Pancreas (tissue), 10 donors: Measurements from ENCODE around the gene PTPN1. TPM values are rescaled to one million over a fixed set of nuclear protein-coding genes. Genes with fewer than 3 reads are reported as not detected.
A peak's percentile ranks its signal among the peaks of the same experiment; 100 is the strongest.

Source experiments
- ATAC-seq, 4 donors: fragments of 200-7000 bp; cut with Tn5 transposase; one replicate each; pipeline versions ENCODE4 v1.8.0 to v1.9.1; 2020; ENCODE audit warnings: mild to moderate bottlenecking in 4 of 4, moderate library complexity in 4 of 4
- DNase-seq, 6 donors: peaks; one replicate each; pipeline ENCODE4 v3.0.0-alpha.2; 2020
- FAIRE-seq: peaks from 2 replicates; lab custom pipeline; 2012; peaks lifted over from hg19 to GRCh38; lab: Jason Lieb, UNC
- H3K27ac ChIP-seq, 4 donors: fragments of 200-600 bp; sonication (generic); 1 replicate in 3 of 4; 2 replicates in 1 of 4; pipeline versions ENCODE4 v1.5.0 to v1.8.0; 2020
- H3K27me3 ChIP-seq, 4 donors: fragments of 200-600 bp; one replicate each; pipeline ENCODE4 v1.8.0; 2021
- H3K36me3 ChIP-seq, 3 donors: fragments of 200-600 bp; sonication (generic) in 1 of 3; one replicate each; pipeline versions ENCODE4 v1.5.0 to v1.8.0; 2020 to 2021
- H3K4me1 ChIP-seq, 3 donors: fragments of 200-600 bp; one replicate each; pipeline ENCODE4 v1.8.0; 2021
- H3K4me3 ChIP-seq, 4 donors: fragments of 200-600 bp; sonication (generic) in 2 of 4; one replicate each; pipeline versions ENCODE4 v1.5.0 to v1.8.0; 2020 to 2021
- H3K9me3 ChIP-seq, 4 donors: fragments of 200-600 bp; one replicate each; pipeline ENCODE4 v1.8.0; 2021
- WGBS, 2 donors: extraction: QIAGEN DNeasy Blood & Tissue Kit; methylation state at CpG; one replicate each; pipeline ENCODE4 v1.1.7; 2013; 5-methylcytosine and 5-hydroxymethylcytosine counted together
- intact Hi-C, 3 donors: fragments of 100-400 bp; cut with DNase I; formaldehyde crosslinking; loops; one replicate each; pipeline versions ENCODE4 v1.11.1 to v1.14.2; 2022
- polyA plus RNA-seq, 2 donors: library from polyadenylated mRNA; stranded (reverse); fragments of 200-250 nt; gene quantifications; one replicate each; pipeline ENCODE4 v1.2.3, GENCODE V29; 2013
- total RNA-seq, 6 donors: library from RNA; stranded (reverse); fragmentation: NEBNext Ultra II Directional in 4 of 6; extraction: Animal tissue kit (Norgen Biotek cat#: 25700) in 4 of 6; gene quantifications; one replicate each; pipeline versions ENCODE4 v1.2.1 to v1.2.4, GENCODE V29; 2021 to 2023
- TF ChIP-seq, protein P1 (sequence below), 4 donors: fragments of 200-600 bp; sonication (generic) in 3 of 4; IDR thresholded peaks; one replicate each; pipeline versions ENCODE4 v1.5.0 to v1.8.0; 2021; ENCODE audit warnings: antibody characterized with exemption in 4 of 4
- donor health status: healthy with polysubstance abuse.
- donor health status: DM: no; HTN: no; CAD: no; lungs with moderate emphysema.
- donor health status: DM: no; HTN: no; CAD: no.
- donor health status: control.
- donor health status: control.
- donor health status: Bipolar disorder and iron deficiency.
- donor health status: DM: yes; HTN: yes; CAD: no.
- donor health status: DM: no; HTN: no; CAD: no.
- donor health status: DM: no; HTN: no; CAD: no.
- donor health status: DM: yes; HTN: yes; CAD: no.

Gene PTPN1
- total and polyA plus RNA-seq, 8 donors = 6.0 to 12.4 (median 8.6) TPM

DNA sequence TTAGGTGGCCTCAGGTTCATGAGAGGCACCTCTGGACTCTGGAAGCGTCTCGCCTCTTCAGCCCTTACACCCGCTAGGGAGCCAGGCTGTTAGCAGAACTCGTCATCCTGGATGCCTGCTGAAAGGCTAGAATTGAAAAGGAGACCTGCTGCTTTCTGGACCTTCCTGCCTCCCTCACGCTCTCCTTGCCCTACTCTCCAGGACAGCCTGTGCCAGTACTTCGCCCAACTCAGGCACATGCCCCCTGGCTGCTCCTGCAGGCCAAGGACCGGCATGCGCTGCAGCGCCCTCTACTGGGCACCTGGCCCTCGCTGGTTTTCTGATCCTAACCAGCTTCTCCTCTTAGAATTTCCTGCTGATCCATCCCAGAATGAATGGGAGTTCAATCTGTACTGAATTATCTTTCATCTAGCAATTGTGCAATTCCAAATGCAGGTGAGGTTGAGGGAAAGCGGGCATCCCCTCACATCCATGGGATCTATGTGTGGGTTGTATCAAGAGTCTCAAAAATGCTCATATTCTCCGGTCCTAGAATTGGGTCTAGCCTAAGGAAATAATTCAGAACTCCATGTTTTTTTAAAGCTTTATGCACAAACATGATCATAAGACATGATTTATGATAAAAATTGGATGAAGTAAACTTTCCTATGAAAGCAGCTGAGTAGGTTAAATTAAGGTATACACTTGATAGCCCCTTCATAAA is 78.0 kb downstream of the PTPN1 start:
- ATAC-seq (peak; percentile 48 to 86 (median 60)), FAIRE-seq (no peak), DNase-seq (peak in 5 of 6 donors; percentile 38 to 92 (median 66))
- Histone ChIP-seq H3K4me3 (no peak overlapping the region), H3K27me3 (no peaks in the 10 kb centered on the region), H3K9me3 (no peaks in the 10 kb centered on the region), H3K36me3 (no peaks in the 10 kb centered on the region), H3K4me1 (peaks cover 0 to 5% (median 0%) of the 10 kb centered on the region in 3 donors), H3K27ac (no peak overlapping the region)
- TF ChIP-seq, protein P1, sequence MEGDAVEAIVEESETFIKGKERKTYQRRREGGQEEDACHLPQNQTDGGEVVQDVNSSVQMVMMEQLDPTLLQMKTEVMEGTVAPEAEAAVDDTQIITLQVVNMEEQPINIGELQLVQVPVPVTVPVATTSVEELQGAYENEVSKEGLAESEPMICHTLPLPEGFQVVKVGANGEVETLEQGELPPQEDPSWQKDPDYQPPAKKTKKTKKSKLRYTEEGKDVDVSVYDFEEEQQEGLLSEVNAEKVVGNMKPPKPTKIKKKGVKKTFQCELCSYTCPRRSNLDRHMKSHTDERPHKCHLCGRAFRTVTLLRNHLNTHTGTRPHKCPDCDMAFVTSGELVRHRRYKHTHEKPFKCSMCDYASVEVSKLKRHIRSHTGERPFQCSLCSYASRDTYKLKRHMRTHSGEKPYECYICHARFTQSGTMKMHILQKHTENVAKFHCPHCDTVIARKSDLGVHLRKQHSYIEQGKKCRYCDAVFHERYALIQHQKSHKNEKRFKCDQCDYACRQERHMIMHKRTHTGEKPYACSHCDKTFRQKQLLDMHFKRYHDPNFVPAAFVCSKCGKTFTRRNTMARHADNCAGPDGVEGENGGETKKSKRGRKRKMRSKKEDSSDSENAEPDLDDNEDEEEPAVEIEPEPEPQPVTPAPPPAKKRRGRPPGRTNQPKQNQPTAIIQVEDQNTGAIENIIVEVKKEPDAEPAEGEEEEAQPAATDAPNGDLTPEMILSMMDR (IDR thresholded peaks at IDR 0.05) = peak; percentile 66 to 77 (median 72)
- 69 to 71% methylated on average over 12 of the region's 12 CpGs for WGBS, 2 donors
- intact Hi-C loops = loop anchor here in 1 of 3 donors (5.0 kb wide), 1 partner anchor 401 kb away; no protein-coding TSS in a partner anchor

DNA sequence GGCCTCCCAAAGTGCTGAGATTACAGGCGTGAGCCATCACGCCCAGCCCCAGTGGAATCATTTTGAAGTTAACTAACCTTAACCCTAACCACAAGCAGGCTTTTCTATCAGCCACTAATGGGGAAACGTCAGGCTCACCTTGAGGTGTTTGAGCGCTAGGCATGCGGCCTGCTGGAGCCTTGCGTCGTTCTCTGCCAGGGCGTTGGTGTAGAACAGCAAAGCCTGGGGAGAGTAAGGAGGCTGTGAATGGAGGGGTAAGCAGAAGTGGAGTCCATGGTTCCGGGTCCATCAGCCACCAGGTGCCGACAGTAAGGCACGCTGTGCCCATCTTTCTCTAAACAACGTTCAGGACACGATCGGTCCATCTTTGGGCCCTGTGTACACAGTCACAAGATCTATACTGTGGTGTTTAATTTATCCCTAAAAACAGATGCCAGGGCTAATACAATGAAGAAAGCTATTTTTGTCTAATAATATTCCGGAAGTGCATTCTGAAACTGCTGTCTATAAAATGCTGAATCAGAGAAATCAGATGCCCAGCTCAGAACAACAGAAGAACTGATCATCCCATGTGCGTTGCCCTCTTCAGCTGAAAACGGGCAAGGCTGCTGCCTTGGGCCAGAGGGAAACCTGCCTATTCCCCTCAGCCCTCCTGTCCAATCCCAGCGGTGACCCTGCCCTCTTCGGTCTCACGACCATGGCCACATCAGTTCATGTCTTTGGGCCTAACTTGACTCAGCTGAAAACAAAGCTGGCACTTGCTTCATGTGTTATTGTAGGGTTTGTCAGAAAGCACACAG is 79.6 kb downstream of the PTPN1 start:
- Histone ChIP-seq H3K36me3 (no peaks in the 10 kb centered on the region), H3K9me3 (no peaks in the 10 kb centered on the region), H3K27ac (no peak overlapping the region), H3K4me3 (no peak overlapping the region), H3K27me3 (no peaks in the 10 kb centered on the region), H3K4me1 (peaks cover 0 to 5% (median 0%) of the 10 kb centered on the region in 3 donors)
- intact Hi-C loops = loop anchor here in 1 of 3 donors (5.0 kb wide), 1 partner anchor 402 kb away; no protein-coding TSS in a partner anchor
- 91% methylated on average over 20 of the region's 20 CpGs for WGBS, 2 donors
- no peak for FAIRE-seq
- no peak for ATAC-seq
- DNase-seq = no peak
- TF ChIP-seq, protein P1 (IDR thresholded peaks at IDR 0.05) = no peak

DNA sequence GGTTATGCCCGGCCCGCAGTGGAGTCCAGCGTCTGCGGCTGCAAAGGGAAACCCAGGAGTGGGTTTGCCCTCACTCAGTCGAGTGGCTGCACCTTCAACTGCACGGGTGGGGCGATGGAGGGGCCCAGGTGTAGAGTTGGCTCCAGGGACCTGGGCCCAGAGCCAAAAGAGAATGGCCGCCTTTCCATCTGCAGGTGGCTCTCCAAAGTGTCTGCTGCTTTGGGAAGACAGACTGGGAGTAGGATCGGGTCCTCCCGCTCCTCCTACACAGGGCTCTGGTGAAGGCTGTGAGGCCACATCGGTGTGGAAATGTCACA is 80.1 kb downstream of the PTPN1 start:
- TF ChIP-seq, protein P1 (IDR thresholded peaks at IDR 0.05) = no peak
- no peak overlapping the region for H3K27ac ChIP-seq
- ATAC-seq (no peak), DNase-seq (no peak), FAIRE-seq (no peak)
- H3K27me3 ChIP-seq = no peaks in the 10 kb centered on the region
- H3K36me3 ChIP-seq = no peaks in the 10 kb centered on the region
- H3K9me3 ChIP-seq = no peaks in the 10 kb centered on the region
- H3K4me1 ChIP-seq = peaks cover 0 to 5% (median 0%) of the 10 kb centered on the region in 3 donors
- H3K4me3 ChIP-seq = no peak overlapping the region
- 86% methylated on average over 11 of the region's 11 CpGs for WGBS, 2 donors
- intact Hi-C loops = no loop called here

GRCh38 chr20:50591233-50591852 is 81.2 kb downstream of the PTPN1 start:
- FAIRE-seq (no peak), DNase-seq (no peak), ATAC-seq (no peak)
- Histone ChIP-seq H3K27me3 (no peaks in the 10 kb centered on the region), H3K27ac (no peak overlapping the region), H3K9me3 (no peaks in the 10 kb centered on the region), H3K4me1 (peaks cover 0 to 5% (median 0%) of the 10 kb centered on the region in 3 donors), H3K36me3 (no peaks in the 10 kb centered on the region), H3K4me3 (no peak overlapping the region)
- 88 to 91% methylated on average over 5 of the region's 5 CpGs for WGBS, 2 donors
- intact Hi-C loops = no loop called here
- TF ChIP-seq, protein P1 (IDR thresholded peaks at IDR 0.05) = no peak
